ENCODE data around the gene PTCH1. TPM values are rescaled to one million over a fixed set of nuclear protein-coding genes. Genes with fewer than 3 reads are reported as not detected.
A peak's percentile ranks its signal among the peaks of the same experiment; 100 is the strongest.

PTCH1 gene
- 35.2 and 39.2 TPM in 2 replicates for total RNA-seq (2014; rRNA removed; shearing (Covaris generic))

DNA sequence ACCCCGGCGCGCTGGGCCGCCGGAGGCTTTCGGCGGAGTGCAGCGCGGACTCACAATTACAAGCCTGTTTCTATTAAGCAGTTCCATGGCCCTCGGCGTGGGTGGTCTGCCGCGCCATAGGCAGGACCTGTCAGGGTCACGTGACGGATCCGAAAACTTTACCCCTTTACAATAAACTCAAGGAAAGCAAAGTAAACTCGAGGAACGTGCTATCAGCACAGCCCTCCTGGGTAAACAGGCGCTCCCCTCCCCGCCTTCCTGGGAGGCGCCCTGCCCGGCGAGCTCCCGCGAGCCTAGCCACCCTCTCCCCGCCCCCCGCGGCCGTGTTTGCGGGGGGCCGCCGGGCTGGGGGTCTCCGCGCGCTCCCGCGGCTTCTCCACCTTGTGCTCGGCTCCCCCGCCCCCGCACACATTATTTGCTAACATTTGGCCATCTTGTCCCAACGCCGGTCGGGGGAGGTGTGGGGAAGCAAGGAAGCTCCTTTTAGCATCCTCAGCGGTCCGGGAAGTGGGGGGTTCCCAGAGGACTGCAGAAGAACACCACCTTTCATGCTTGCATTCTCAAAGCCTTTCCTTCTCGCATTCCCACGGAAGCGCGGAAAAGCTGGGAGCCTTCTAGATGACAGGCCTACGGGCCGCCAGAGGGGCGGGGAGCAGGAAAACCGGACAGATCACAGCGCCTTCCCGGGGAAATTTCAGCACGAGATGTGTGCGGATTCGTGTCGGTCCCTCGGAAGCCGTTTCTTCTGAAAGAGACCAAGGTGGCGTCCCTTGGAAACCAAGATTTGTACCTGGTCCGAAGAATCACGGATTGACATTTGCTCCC lies at the start of gene PTCH1:
Gene PTCH1 (minus strand): TSS at position 238 of the 825 bp plus-strand sequence.
- no peaks in the 10 kb centered on the region for H3K9me3 ChIP-seq (replicated peaks)
- H3K36me3 ChIP-seq: no peaks in the 10 kb centered on the region
- peaks cover 5% of the 10 kb centered on the region for H3K4me1 ChIP-seq
- no peaks in the 10 kb centered on the region for H3K27me3 ChIP-seq
- DNase-seq: peak; percentile 92 to 93
- peak within 1 kb of the TSS; percentile 59; the same call in 1 of the 2 replicates for H3K27ac ChIP-seq
- peak within 1 kb of the TSS; percentile 66 for H3K4me3 ChIP-seq

DNA sequence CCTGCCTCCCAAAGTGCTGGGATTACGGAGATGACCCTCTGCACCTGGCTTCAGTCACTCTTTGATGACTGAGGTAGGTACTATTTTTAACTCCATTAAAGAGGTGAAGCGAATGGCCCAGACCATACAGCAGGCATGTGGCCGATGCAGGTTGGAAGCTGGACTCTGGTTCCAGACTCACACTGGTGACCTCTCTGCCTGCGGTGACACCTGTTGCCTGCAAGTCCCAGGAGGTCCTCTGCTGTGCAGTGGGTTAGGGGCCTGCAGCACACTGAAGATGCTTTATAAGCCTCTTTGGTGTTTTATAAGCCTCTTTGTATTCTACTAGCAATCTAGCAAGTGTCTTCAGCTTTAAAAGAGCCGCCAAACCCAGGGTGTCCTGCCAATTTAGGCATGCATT lies 49.2 kb upstream of the PTCH1 start:
- H3K4me1 ChIP-seq: peaks cover 5% of the 10 kb centered on the region; the same call in 1 of the 2 replicates
- H3K27ac ChIP-seq: no peak overlapping the region
- H3K27me3 ChIP-seq: no peaks in the 10 kb centered on the region
- H3K4me3 ChIP-seq: no peak overlapping the region
- peak in 1 of 2 experiments; percentile 28 for DNase-seq
- H3K9me3 ChIP-seq (replicated peaks): no peaks in the 10 kb centered on the region
- no peaks in the 10 kb centered on the region for H3K36me3 ChIP-seq

GRCh38 chr9:95561913-95562312 lies 45.1 kb upstream of the PTCH1 start:
- Histone ChIP-seq H3K9me3 (replicated peaks) (no peaks in the 10 kb centered on the region), H3K27ac (no peak overlapping the region), H3K27me3 (no peaks in the 10 kb centered on the region), H3K4me1 (no peaks in the 10 kb centered on the region; the same call in 1 of the 2 replicates), H3K4me3 (no peak overlapping the region), H3K36me3 (no peaks in the 10 kb centered on the region)
- no peak for DNase-seq

- Histone ChIP-seq H3K9me3 (replicated peaks) (no peaks in the 10 kb centered on the region), H3K4me1 (no peaks in the 10 kb centered on the region; the same call in 1 of the 2 replicates), H3K27me3 (no peaks in the 10 kb centered on the region), H3K4me3 (no peak overlapping the region), H3K27ac (no peak overlapping the region), H3K36me3 (no peaks in the 10 kb centered on the region)
- no peak for DNase-seq
Observed at GRCh38 chr9:95557142-95557541, 40.4 kb upstream of the PTCH1 start.

- Histone ChIP-seq H3K4me1 (no peaks in the 10 kb centered on the region; the same call in 1 of the 2 replicates), H3K9me3 (replicated peaks) (no peaks in the 10 kb centered on the region), H3K27ac (no peak overlapping the region), H3K4me3 (no peak overlapping the region), H3K27me3 (no peaks in the 10 kb centered on the region), H3K36me3 (no peaks in the 10 kb centered on the region)
- peak; percentile 72 to 77 for DNase-seq
Observed at GRCh38 chr9:95556521-95556920, 39.8 kb upstream of the PTCH1 start.

DNA sequence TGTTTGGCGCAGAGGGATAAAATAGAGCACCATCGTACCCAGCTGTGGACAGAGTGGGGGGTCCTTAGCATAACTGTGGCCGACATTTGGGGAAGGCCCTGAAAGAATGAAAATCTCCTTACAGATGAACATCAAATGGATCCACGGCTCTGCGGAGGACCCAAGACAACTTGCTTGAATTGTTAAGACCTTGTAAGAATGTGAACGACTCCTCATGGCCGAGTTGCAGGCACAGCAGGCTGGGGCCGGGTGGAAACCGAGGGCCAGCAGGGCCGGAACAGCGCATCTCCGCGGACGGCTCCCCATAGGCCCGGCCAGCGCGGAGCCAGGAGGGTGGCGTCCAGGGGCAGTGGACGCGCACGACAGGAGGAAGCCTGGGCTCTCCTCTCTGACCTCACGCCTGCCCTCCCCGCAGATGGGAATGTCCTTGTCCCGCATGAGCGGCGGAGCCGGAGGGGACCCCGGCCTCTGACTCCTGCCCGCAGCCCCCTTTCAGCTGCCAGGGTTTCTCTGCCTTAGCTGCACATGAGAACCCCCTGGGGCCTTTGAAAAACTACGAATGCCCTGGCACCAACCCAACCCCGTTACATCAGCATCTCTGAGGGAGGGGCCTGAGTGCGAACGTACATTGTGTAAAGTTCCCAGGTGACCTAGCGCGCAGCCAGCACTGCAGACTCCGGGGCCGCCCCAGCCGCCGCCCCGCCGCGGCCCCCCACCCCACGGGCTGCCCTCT lies 36.2 kb upstream of the PTCH1 start:
- Histone ChIP-seq H3K9me3 (replicated peaks) (no peaks in the 10 kb centered on the region; the same call in 1 of the 2 replicates), H3K27me3 (no peaks in the 10 kb centered on the region), H3K4me1 (no peaks in the 10 kb centered on the region; the same call in 1 of the 2 replicates), H3K27ac (no peak overlapping the region), H3K36me3 (no peaks in the 10 kb centered on the region), H3K4me3 (no peak overlapping the region)
- no peak for DNase-seq

DNA sequence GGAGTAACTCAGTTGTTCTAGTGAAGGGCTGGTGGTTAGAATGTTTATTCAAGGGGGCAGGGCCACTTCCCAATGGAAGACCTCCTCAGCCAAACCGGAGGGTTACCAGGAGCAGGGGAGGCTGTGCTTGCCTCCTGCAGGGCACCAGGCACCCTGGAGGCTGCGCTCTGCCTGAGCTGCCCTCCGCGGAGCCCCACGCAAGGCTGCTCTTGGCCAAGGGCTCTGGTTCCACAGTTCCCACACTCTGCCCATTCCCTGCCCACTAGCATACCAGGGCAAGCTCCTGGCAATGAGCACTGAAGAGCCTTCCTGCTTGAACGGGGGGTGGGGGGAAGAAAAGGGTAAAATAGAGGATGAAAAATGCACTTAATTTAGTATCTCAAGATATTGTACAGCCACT lies 35.5 kb upstream of the PTCH1 start:
- Histone ChIP-seq H3K4me1 (no peaks in the 10 kb centered on the region; the same call in 1 of the 2 replicates), H3K27me3 (no peaks in the 10 kb centered on the region), H3K36me3 (no peaks in the 10 kb centered on the region), H3K9me3 (replicated peaks) (no peaks in the 10 kb centered on the region; the same call in 1 of the 2 replicates), H3K4me3 (no peak overlapping the region), H3K27ac (no peak overlapping the region)
- no peak for DNase-seq

- Histone ChIP-seq H3K27me3 (no peaks in the 10 kb centered on the region), H3K9me3 (replicated peaks) (no peaks in the 10 kb centered on the region; the same call in 1 of the 2 replicates), H3K4me1 (no peaks in the 10 kb centered on the region; the same call in 1 of the 2 replicates), H3K4me3 (no peak overlapping the region), H3K27ac (no peak overlapping the region), H3K36me3 (no peaks in the 10 kb centered on the region)
- no peak for DNase-seq
Observed at GRCh38 chr9:95551406-95551805, 34.6 kb upstream of the PTCH1 start.

GRCh38 chr9:95545831-95546567 lies 29.2 kb upstream of the PTCH1 start:
- H3K4me1 ChIP-seq: peaks cover 13% of the 10 kb centered on the region
- no peaks in the 10 kb centered on the region; the same call in 1 of the 2 replicates for H3K9me3 ChIP-seq (replicated peaks)
- DNase-seq: peak; percentile 26 to 36
- H3K4me3 ChIP-seq: no peak overlapping the region
- H3K27ac ChIP-seq: no peak overlapping the region
- H3K27me3 ChIP-seq: no peaks in the 10 kb centered on the region
- H3K36me3 ChIP-seq: no peaks in the 10 kb centered on the region

DNA sequence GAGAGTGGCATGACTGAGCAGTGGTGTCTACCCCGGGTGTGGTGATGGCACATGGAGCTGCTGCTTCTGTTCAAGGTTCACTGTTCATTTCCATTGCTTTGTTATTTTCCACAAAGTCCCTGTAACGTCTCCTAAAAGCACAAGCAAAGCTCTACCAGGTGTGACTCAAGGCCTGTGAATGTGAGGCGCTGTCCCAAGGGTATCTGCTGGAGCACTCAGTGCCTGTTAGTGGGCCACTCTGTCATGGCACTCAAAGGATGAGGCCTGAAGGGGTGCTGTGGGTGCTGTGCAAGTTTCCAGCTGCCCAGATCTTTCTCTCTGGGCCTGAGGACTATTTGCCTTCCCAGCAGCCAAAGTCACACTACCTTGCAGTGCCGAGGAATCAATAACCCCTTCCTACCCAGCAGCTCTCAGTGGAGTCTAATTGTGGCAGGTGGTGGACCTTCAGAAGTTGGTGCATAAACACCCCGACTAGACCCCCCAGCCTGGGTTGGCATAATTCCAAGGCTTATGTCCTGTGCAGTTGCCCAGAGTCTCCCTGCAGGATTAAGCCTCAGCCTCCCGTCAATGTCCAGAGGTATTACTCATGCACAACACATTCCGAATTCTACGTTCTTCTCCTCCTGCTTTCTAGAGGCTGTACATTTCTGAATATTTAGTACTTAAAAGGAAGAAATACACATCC lies 17.4 kb upstream of the PTCH1 start:
- Histone ChIP-seq H3K27ac (no peak overlapping the region; the same call in 1 of the 2 replicates), H3K4me3 (no peak overlapping the region), H3K27me3 (no peaks in the 10 kb centered on the region), H3K4me1 (peaks cover 17% of the 10 kb centered on the region), H3K9me3 (replicated peaks) (no peaks in the 10 kb centered on the region), H3K36me3 (no peaks in the 10 kb centered on the region)
- DNase-seq: peak; percentile 88 to 90

DNA sequence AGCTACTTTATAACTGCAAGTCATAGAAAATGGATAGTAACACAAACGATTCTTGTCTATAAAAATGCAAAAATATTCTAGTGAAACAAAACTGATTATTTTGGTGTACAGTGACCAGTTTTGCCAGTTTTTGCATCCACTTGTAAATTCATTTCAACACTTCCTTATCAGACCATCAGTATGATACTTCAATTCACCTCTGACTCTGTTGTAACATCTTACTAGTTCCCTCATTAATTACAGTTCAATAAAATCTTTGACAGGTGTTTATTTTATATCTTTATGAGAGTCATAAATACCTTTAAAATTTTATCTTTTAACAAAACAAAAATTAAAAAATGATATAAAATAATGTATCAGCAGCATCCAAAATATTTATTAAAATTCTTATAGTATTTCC lies 13.1 kb upstream of the PTCH1 start:
- no peak overlapping the region for H3K27ac ChIP-seq
- H3K4me1 ChIP-seq: peaks cover 11% of the 10 kb centered on the region
- H3K4me3 ChIP-seq: no peak overlapping the region
- no peaks in the 10 kb centered on the region for H3K9me3 ChIP-seq (replicated peaks)
- DNase-seq: no peak
- H3K27me3 ChIP-seq: no peaks in the 10 kb centered on the region
- H3K36me3 ChIP-seq: no peaks in the 10 kb centered on the region

DNA sequence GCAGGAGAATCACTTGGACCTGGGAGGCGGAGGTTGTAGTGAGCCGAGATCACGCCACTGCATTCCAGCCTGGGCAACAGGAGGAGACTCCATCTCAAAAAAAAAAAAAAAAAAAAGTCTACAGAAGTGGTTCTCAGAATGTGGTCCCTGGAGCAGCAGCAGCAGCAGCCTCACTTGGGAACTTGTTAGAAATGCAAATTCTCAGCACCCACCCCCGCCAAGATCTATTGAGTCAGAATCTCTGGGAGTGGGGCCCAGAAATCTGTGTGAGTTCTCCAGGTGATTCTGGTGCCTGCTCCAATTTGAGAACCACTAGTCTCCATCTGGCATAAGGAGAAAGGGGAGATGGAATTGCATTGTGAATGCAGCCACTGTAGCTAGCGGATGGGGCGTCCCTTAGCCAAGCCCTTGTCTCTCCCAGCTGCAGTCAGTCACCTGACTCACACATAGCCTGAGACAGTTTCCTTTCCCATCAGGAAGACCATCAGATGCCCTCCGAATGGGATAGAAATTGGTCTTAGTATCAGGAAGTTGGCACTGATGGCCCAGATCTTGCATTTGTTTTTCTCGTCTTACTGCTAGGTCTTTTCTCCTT lies 12.2 kb upstream of the PTCH1 start:
- Histone ChIP-seq H3K27ac (no peak overlapping the region), H3K4me1 (peaks cover 5% of the 10 kb centered on the region; the same call in 1 of the 2 replicates), H3K9me3 (replicated peaks) (no peaks in the 10 kb centered on the region), H3K27me3 (no peaks in the 10 kb centered on the region), H3K36me3 (no peaks in the 10 kb centered on the region), H3K4me3 (no peak overlapping the region)
- DNase-seq: no peak

DNA sequence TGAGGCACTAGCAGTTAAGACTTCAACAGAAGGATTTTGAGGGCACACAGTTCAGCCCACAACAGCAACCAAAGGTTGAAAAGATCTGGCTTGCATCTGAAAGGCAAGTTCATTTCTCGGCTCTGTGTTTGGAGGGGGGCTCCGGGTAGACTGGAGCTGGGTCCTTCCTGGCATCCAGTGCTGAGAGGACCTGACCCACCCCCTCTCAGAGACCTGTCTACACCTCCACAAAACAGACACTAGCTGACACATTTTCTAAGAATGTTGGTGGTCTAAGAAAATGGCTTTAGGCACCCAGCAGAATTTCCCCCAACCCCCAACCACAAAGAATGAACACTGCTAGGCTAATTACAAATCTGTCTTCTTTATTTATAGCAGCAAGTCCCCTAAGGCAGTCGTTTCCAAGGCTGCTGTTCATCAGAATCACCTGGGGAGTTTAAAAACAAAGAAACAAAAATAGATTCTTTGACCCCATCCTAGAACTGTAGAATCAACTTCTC lies 6.2 kb upstream of the PTCH1 start:
- Histone ChIP-seq H3K27me3 (no peaks in the 10 kb centered on the region), H3K4me1 (no peaks in the 10 kb centered on the region), H3K27ac (no peak overlapping the region), H3K9me3 (replicated peaks) (no peaks in the 10 kb centered on the region), H3K36me3 (no peaks in the 10 kb centered on the region), H3K4me3 (no peak overlapping the region)
- no peak for DNase-seq

- DNase-seq: no peak
Observed at GRCh38 chr9:95521699-95522098, 4.9 kb upstream of the PTCH1 start.

More at GRCh38 chr9:95521699-95522098, 4.9 kb upstream of the PTCH1 start:
- no peak overlapping the region for H3K4me3 ChIP-seq
- H3K36me3 ChIP-seq: no peaks in the 10 kb centered on the region
- H3K4me1 ChIP-seq: no peaks in the 10 kb centered on the region
- no peaks in the 10 kb centered on the region for H3K27me3 ChIP-seq
- H3K9me3 ChIP-seq (replicated peaks): no peaks in the 10 kb centered on the region
- no peak overlapping the region for H3K27ac ChIP-seq

Measured in SJCRH30 (cell line).